ENCODE results near the gene UTP20.
"Not testable (repeated sequence)": the region's sequence is repeated elsewhere in the genome, so short reads cannot be mapped to it uniquely, and the experiment has no call there.

DNA sequence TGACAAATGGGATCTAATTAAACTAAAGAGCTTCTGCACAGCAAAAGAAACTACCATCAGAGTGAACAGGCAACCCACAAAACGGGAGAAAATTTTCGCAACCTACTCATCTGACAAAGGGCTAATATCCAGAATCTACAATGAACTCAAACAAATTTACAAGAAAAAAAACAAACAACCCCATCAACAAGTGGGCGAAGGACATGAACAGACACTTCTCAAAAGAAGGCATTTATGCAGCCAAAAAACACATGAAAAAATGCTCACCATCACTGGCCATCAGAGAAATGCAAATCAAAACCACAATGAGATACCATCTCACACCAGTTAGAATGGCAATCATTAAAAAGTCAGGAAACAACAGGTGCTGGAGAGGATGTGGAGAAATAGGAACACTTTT lies 111.3 kb downstream of the UTP20 start:
- not testable (repeated sequence) for TF ChIP-seq EP300 (IDR thresholded peaks at IDR 0.05); NFE2L2 (conservative IDR thresholded peaks at IDR 0.05; ENCODE audit: low read length); NR3C1 (IDR thresholded peaks at IDR 0.05); ZNF302 (CRISPR knock-in tag; IDR thresholded peaks at IDR 0.05); REST (IDR thresholded peaks at IDR 0.05); RAD21 (conservative IDR thresholded peaks at IDR 0.05 in 1 of 2, IDR thresholded peaks at IDR 0.05 in 1 of 2); POLR2AphosphoS2 (conservative IDR thresholded peaks at IDR 0.05; ENCODE audit: low read length); ELK1 (IDR thresholded peaks at IDR 0.05; ENCODE audit: low read depth, low read length); PBX3 (IDR thresholded peaks at IDR 0.05); POLR2A (IDR thresholded peaks at IDR 0.05; ENCODE audit: low read length); CHD2 (IDR thresholded peaks at IDR 0.05; ENCODE audit: low read length, partially characterized antibody); RFX5 (IDR thresholded peaks at IDR 0.05)
- TF ChIP-seq, protein P1, sequence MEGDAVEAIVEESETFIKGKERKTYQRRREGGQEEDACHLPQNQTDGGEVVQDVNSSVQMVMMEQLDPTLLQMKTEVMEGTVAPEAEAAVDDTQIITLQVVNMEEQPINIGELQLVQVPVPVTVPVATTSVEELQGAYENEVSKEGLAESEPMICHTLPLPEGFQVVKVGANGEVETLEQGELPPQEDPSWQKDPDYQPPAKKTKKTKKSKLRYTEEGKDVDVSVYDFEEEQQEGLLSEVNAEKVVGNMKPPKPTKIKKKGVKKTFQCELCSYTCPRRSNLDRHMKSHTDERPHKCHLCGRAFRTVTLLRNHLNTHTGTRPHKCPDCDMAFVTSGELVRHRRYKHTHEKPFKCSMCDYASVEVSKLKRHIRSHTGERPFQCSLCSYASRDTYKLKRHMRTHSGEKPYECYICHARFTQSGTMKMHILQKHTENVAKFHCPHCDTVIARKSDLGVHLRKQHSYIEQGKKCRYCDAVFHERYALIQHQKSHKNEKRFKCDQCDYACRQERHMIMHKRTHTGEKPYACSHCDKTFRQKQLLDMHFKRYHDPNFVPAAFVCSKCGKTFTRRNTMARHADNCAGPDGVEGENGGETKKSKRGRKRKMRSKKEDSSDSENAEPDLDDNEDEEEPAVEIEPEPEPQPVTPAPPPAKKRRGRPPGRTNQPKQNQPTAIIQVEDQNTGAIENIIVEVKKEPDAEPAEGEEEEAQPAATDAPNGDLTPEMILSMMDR (IDR thresholded peaks at IDR 0.05) = not testable (repeated sequence)
- TF ChIP-seq, protein P2, sequence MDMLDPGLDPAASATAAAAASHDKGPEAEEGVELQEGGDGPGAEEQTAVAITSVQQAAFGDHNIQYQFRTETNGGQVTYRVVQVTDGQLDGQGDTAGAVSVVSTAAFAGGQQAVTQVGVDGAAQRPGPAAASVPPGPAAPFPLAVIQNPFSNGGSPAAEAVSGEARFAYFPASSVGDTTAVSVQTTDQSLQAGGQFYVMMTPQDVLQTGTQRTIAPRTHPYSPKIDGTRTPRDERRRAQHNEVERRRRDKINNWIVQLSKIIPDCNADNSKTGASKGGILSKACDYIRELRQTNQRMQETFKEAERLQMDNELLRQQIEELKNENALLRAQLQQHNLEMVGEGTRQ (IDR thresholded peaks at IDR 0.05) = not testable (repeated sequence)
